Naive B cell (primary cell): ENCODE measurements around the gene RSL24D1. TPM values are rescaled to one million over a fixed set of nuclear protein-coding genes. Genes with fewer than 3 reads are reported as not detected.

Experiments
- ATAC-seq, 2 donors: fragments of 150-1000 bp; cut with Tn5 transposase; 2 replicates each; pipeline ENCODE4 v1.10.0; 2021; ENCODE audit warnings: low read depth in 2 of 2, mild to moderate bottlenecking in 2 of 2, moderate library complexity in 2 of 2
- DNase-seq: peaks from one replicate; pipeline ENCODE4 v3.0.0; 2022
- H3K27ac Mint-ChIP-seq, 6 donors: one replicate each; pipeline ENCODE4 v1.8.0; 2020 to 2022; ENCODE audit warnings: mild to moderate bottlenecking in 6 of 6, mixed read lengths in 6 of 6, moderate library complexity in 5 of 6, inconsistent platforms in 2 of 6
- H3K27me3 Mint-ChIP-seq, 3 donors: one replicate each; pipeline ENCODE4 v1.8.0; 2021 to 2022; ENCODE audit warnings: mixed read lengths in 3 of 3, mild to moderate bottlenecking in 1 of 3
- H3K36me3 Mint-ChIP-seq, 2 donors: one replicate each; pipeline ENCODE4 v1.8.0; 2020 to 2022; ENCODE audit warnings: mixed read lengths in 2 of 2, inconsistent platforms in 1 of 2, mild to moderate bottlenecking in 1 of 2
- H3K4me1 Mint-ChIP-seq, 3 donors: one replicate each; pipeline ENCODE4 v1.8.0; 2020 to 2022; ENCODE audit warnings: mixed read lengths in 3 of 3, inconsistent platforms in 1 of 3, mild to moderate bottlenecking in 1 of 3, moderate library complexity in 1 of 3
- H3K4me3 Mint-ChIP-seq, 8 donors: one replicate each; pipeline ENCODE4 v1.8.0; 2020 to 2022; ENCODE audit warnings: mild to moderate bottlenecking in 8 of 8, mixed read lengths in 8 of 8, moderate library complexity in 8 of 8, inconsistent platforms in 2 of 8
- H3K9me3 Mint-ChIP-seq, 7 donors: one replicate each; pipeline ENCODE4 v1.8.0; 2020 to 2022; ENCODE audit warnings: mixed read lengths in 7 of 7, mild to moderate bottlenecking in 5 of 7, inconsistent platforms in 2 of 7, moderate library complexity in 1 of 7
- polyA plus RNA-seq, 6 donors: library from polyadenylated mRNA; unstranded; fragments of 300-500 nt; fragmentation: Illumina TruSeq; gene quantifications; one replicate each; pipeline ENCODE4 v1.2.3, GENCODE V29; 2021; ENCODE audit warnings: low read depth in 6 of 6

The RSL24D1 gene
- 100 to 1,000 TPM in 4 of 6 donors, 10 to 100 TPM in 2; 82.3 to 114 (median 105) TPM for polyA plus RNA-seq

DNA sequence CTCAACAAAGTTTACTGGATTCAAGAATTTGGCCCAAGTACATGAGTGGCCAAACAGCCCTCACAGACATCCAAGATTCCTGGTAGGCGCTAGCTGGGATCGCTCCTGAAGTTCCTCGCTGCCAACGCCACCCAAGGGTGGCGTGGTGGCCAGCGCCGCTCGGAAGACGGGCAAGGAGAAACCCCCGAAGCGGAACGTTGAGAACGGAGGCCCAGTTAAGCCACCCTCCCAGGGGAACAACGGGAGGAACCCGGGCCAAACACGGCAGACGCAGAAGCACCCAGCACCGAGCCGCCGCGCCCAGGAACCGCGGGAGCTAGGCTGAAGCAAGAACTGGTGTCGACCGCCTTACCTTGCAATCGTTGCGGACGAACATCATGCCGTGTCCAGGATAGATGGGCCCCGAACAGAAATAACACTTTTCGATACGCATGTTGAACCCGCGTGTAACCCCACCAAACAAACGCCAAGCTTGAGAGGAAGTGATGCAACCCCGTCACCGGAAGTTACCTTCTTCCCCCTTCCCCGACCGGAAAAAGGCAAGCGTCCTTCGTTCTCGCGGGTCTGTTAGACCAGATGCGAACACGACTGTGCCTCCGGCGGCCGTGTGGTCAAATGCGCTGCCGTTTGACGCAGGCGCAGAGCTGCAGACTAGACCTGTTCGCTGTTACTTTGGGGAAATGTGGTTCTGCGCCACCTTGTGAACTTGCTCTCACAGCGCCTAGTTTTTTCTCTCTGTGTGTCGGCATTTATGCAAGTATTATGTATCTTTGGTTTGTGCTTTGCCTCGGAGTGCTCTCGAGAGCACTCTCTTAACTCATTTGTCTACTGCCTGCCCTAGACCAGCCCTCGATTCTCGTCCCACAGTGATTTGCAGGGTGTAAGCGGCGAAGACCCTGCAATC lies at the start of gene RSL24D1:
Gene RSL24D1 (minus strand): TSS at position 484 of the 904 bp plus-strand sequence. CDS start 51 bp downstream, at position 433.
- Mint-ChIP-seq H3K36me3 (peaks cover 0 to 15% of the 10 kb centered on the region in 2 donors), H3K9me3 (peaks cover 0 to 5% (median 0%) of the 10 kb centered on the region in 7 donors), H3K4me3 (no peak within 1 kb of the TSS), H3K27ac (no peak within 1 kb of the TSS), H3K27me3 (no peaks in the 10 kb centered on the region), H3K4me1 (peaks cover 0 to 11% (median 6%) of the 10 kb centered on the region in 3 donors)
- DNase-seq (peak; percentile 95), ATAC-seq (peak; percentile 90)

DNA sequence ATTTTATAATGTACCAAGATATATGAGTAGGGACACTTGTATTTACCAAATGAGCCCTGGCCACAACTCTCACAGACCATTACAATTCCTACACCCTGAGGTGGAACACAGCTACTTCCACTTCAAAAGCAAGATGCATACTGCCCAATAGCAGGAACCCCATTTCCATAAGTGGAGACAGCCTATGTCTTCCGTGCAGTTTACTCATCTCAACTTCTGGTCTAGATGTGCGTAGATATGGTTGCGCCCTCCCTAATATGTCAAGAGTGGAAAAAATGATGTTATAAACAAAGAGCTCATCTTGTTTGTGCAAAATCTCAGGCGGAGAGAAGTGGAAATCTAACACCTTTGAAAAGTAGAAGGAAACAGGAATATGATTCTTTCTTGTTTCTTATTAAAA lies 48.3 kb upstream of the RSL24D1 start:
- Mint-ChIP-seq H3K27me3 (no peaks in the 10 kb centered on the region), H3K9me3 (no peaks in the 10 kb centered on the region), H3K4me1 (peaks cover 5 to 18% (median 8%) of the 10 kb centered on the region in 3 donors), H3K27ac (no peak overlapping the region), H3K4me3 (no peak overlapping the region), H3K36me3 (peaks cover 10 to 16% of the 10 kb centered on the region in 2 donors)
- DNase-seq (no peak), ATAC-seq (no peak)

DNA sequence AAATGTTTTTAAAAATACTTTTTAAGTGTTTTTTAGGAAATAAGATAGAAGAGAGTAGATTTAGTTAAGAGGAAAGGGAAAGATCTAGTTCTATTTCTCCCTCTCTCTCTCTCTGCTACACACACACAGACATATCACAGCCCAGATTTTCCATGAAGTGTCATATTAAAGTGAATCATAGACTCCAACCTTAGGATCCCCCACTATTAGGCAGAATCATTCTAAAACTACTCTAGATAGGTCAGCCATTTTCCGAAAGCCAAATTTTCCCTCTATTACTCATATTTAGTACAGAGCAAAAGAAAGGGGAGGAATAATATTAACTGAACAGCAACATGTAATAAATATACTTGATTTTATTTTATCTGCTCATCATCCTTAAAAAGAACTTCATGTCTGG lies 45.1 kb upstream of the RSL24D1 start:
- no peak overlapping the region for H3K4me3 Mint-ChIP-seq
- no peaks in the 10 kb centered on the region for H3K27me3 Mint-ChIP-seq
- H3K27ac Mint-ChIP-seq: peak overlapping the region in 2 of 6 donors; percentile 51 to 80
- DNase-seq: no peak
- no peaks in the 10 kb centered on the region for H3K9me3 Mint-ChIP-seq
- H3K36me3 Mint-ChIP-seq: peaks cover 0 to 7% of the 10 kb centered on the region in 2 donors
- H3K4me1 Mint-ChIP-seq: peaks cover 2 to 19% (median 9%) of the 10 kb centered on the region in 3 donors
- ATAC-seq: no peak

DNA sequence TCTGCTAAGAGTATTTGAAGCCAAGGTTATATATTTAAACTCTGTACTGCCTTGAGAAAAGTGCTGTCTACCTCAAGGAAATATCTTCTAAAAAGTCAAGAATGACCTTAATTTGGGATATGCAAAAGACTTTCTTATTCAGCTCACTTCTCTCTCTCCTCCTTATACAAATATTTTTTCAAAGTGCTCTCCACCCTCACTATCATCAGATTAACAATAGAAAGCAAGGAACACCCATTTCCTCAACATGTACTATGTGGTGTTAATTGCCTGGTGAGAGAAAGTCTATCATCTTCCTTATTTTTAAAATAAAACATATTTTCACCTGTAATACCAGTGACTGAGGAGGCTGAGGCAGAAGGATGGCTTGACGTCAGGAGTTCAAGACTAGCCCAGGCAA lies 44.4 kb upstream of the RSL24D1 start:
- no peak overlapping the region for H3K4me3 Mint-ChIP-seq
- H3K9me3 Mint-ChIP-seq: no peaks in the 10 kb centered on the region
- no peak overlapping the region for H3K27ac Mint-ChIP-seq
- no peak for DNase-seq
- H3K27me3 Mint-ChIP-seq: no peaks in the 10 kb centered on the region
- H3K36me3 Mint-ChIP-seq: peaks cover 0 to 7% of the 10 kb centered on the region in 2 donors
- no peak for ATAC-seq
- H3K4me1 Mint-ChIP-seq: peaks cover 2 to 22% (median 9%) of the 10 kb centered on the region in 3 donors

DNA sequence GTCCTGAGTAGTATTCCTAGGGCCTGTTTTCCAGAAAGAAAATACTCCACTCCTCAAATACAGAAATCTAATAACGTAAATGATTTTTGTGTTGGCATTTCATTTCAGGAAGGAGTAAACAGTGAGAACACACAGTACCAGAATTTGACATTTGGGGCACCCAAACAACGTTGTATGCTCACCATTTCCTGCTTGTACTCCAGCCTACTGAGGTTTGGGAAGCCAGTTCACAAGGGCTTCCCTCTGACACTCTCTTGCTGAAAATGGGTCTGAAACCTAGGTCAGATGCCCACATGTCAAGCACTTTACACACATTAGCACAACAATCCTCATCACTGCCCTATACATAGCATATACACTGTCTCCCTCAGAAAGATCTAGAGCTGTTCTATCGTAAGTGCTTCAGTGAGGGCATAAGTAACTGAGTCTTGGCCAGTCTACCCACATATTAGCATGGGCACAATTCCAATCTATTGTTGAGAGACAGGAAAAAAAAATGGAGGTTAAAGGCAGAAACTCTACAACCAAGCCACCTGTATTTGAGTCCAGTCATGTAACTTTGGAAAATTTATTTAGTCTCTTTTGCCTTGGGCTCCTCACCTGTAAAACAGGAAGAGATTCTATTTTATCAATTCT lies 43.5 kb upstream of the RSL24D1 start:
- H3K4me1 Mint-ChIP-seq: peaks cover 2 to 22% (median 9%) of the 10 kb centered on the region in 3 donors
- no peaks in the 10 kb centered on the region for H3K9me3 Mint-ChIP-seq
- H3K27me3 Mint-ChIP-seq: no peaks in the 10 kb centered on the region
- DNase-seq: no peak
- H3K36me3 Mint-ChIP-seq: peaks cover 0 to 6% of the 10 kb centered on the region in 2 donors
- no peak overlapping the region for H3K4me3 Mint-ChIP-seq
- H3K27ac Mint-ChIP-seq: no peak overlapping the region
- ATAC-seq: no peak

DNA sequence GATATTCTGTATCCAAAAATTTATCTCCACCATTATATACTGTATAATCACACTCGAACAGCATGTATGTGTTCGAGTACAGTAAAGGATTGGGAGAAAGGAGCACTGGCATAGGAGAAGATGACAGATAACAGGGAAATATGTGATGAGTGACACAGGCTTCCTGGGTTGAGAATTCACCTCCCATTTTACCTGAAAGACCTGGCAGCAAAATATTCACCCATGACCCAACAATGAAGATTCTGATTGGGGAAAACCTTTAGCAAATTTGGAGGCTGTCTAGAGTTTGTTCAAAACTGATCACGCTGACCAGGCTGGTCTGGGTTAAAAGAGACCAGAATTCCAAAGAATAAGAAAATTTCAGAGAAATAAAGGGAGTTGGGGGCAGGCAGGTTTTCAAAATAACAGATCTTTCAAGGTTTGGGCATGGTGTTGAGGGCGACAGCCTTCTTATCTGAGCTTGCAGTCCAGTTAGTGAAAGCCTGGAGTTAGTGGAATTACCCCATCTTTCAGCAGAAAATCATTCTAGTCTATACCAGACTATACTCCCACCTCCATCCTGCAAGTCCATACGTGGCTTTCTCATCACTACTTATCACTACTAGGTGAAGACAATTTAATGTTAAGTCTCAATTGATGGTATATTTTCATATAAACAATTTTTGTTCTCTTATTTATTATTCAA lies 42.8 kb upstream of the RSL24D1 start:
- Mint-ChIP-seq H3K36me3 (peaks cover 1 to 4% of the 10 kb centered on the region in 2 donors), H3K27ac (no peak overlapping the region), H3K9me3 (no peaks in the 10 kb centered on the region), H3K4me1 (peaks cover 2 to 22% (median 9%) of the 10 kb centered on the region in 3 donors), H3K27me3 (no peaks in the 10 kb centered on the region), H3K4me3 (no peak overlapping the region)
- ATAC-seq (no peak), DNase-seq (no peak)

DNA sequence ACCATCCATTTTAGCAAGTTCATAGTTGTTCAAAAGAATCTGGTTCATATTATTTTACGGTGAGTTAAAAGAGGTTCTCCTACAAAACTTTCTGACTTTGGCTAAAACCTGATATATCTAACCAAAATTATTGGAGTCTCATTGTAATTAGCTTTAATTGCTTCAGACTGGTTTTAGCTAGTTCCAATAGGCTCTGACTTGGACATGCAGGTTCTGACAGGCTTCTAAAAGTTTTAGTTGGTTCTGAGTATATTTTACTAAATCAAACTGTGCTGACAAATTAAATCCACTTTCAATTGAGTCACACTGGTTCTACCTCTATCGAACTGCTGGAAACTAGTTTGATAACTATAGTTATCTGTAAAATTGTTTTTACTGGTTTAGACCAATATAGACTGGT lies 42.1 kb upstream of the RSL24D1 start:
- no peak overlapping the region for H3K27ac Mint-ChIP-seq
- no peaks in the 10 kb centered on the region for H3K27me3 Mint-ChIP-seq
- H3K9me3 Mint-ChIP-seq: no peaks in the 10 kb centered on the region
- H3K4me3 Mint-ChIP-seq: no peak overlapping the region
- ATAC-seq (no peak), DNase-seq (no peak)
- H3K4me1 Mint-ChIP-seq: peaks cover 2 to 22% (median 9%) of the 10 kb centered on the region in 3 donors
- H3K36me3 Mint-ChIP-seq: peaks cover 8 to 10% of the 10 kb centered on the region in 2 donors

DNA sequence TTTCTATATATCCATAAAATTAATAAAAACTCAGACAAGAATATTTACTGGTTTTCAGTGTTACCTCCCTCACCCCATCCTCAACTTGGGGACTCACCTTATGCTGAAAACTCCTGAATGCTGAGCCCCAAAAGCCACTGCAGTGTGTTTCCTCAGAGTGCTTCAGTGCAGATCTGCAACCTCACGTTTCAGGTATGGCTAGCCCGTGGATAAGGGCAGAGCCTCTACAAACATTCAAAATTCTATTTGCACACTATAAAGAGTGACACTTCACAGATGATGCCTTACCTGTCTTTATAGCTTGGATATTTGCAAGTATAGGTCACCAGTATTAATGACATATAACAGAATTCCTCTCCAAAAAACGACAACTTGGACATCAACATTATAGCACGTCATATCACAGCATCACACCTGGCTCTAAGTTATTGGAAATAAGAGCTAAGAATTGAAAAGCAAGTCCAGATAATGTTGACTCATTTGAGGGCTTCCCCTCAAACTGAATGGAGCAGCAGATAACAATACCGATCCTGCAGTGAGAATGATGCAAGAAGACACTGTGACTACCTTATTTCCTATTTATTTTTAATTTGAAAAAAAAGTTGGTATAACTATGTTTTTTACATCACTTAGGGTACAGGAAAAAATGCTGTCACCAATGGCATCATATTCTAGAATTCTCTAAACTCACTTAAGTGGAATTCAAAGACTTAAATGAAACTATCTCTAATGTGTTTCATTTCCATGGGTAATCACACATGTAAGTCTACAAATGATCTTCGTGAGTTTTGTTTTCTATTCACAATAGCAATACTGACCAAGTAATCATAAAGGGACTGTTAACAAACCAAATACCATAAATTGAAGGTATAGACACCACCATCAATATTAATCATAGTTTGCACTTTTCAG lies 40.7 kb upstream of the RSL24D1 start:
- Mint-ChIP-seq H3K27me3 (no peaks in the 10 kb centered on the region), H3K27ac (no peak overlapping the region), H3K36me3 (peaks cover 8 to 10% of the 10 kb centered on the region in 2 donors), H3K9me3 (no peaks in the 10 kb centered on the region), H3K4me3 (no peak overlapping the region), H3K4me1 (peaks cover 2 to 22% (median 9%) of the 10 kb centered on the region in 3 donors)
- no peak for ATAC-seq
- DNase-seq: no peak

DNA sequence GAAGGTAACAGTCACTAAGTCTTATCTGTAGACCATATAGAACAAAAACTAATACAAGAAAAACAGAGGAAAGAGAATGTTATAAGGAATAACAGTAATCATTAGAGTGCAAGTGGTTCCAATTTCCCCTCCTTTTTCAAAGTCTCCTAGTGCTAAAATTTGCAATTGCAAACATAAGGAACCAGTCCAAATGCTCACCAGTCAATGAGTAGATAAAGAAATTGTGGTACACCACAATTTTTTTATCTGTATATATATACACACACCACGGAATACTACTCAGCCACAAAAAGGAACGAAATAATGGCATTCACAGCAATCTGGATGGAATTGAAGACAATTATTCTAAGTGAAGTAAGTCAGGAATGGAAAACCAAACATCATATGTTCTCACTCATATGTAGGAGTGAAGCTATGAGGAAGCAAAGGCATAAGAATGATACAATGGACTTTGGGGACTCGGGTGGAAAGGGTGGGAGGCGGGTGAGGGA lies 38.9 kb upstream of the RSL24D1 start:
- no peak for DNase-seq
- Mint-ChIP-seq H3K4me1 (peaks cover 0 to 12% (median 9%) of the 10 kb centered on the region in 3 donors), H3K9me3 (no peaks in the 10 kb centered on the region), H3K27ac (peak overlapping the region in 1 of 6 donors; percentile 66), H3K36me3 (peaks cover 8 to 19% of the 10 kb centered on the region in 2 donors), H3K4me3 (no peak overlapping the region), H3K27me3 (no peaks in the 10 kb centered on the region)
- no peak for ATAC-seq

DNA sequence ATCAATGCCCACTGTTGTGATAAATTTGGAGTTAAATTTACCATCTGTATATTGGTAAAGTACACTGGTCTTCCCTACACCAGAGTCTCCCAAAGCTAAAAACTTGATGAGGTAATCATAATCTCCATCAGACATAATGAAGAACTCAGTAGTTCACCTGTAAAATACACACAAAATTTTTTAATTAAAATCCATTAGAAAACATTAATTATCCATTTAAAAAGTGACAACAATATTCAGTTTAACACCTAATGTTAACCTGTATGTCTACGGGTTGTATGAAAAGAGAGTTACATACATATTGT lies 38.0 kb upstream of the RSL24D1 start:
- peaks cover 0 to 20% (median 8%) of the 10 kb centered on the region in 3 donors for H3K4me1 Mint-ChIP-seq
- ATAC-seq (no peak), DNase-seq (no peak)
- H3K4me3 Mint-ChIP-seq: no peak overlapping the region
- H3K27me3 Mint-ChIP-seq: no peaks in the 10 kb centered on the region
- H3K27ac Mint-ChIP-seq: no peak overlapping the region
- peaks cover 8 to 19% of the 10 kb centered on the region in 2 donors for H3K36me3 Mint-ChIP-seq
- no peaks in the 10 kb centered on the region for H3K9me3 Mint-ChIP-seq

DNA sequence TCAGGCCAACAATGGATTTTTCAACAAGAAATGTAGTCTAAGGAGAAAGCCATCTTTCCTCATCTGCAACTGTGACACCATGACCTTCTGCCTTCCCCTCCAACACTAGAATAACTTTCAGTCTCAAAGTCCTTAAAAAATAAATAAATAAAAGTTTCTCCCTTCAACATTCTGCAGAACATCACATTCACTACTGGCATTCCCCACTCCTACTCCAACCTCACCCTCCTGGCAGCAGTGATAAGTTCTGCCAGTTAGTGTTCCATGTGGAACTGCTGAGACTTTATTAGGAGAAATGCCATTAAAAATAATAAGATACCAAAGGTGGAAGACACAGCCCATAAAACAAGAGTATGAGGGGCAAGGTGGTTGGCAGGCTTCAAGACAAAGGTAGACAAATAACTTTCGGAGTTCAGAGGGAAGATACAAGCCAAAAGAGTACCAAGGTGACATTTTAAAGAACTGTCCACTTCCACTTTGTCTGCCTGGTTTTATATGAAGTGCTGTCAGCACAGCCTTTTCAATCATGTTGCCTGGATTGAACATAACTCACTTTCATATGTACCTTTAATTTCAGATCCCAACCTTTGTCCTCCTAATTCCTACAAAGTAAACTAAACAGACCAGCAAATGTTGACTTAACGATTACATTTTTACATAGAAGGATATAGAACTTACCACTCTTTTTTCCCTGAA lies 37.5 kb upstream of the RSL24D1 start:
- ATAC-seq: no peak
- Mint-ChIP-seq H3K9me3 (no peaks in the 10 kb centered on the region), H3K4me1 (peaks cover 0 to 20% (median 3%) of the 10 kb centered on the region in 3 donors), H3K36me3 (peaks cover 8 to 19% of the 10 kb centered on the region in 2 donors), H3K27ac (peak overlapping the region in 2 of 6 donors; percentile 7), H3K27me3 (no peaks in the 10 kb centered on the region), H3K4me3 (no peak overlapping the region)
- no peak for DNase-seq

DNA sequence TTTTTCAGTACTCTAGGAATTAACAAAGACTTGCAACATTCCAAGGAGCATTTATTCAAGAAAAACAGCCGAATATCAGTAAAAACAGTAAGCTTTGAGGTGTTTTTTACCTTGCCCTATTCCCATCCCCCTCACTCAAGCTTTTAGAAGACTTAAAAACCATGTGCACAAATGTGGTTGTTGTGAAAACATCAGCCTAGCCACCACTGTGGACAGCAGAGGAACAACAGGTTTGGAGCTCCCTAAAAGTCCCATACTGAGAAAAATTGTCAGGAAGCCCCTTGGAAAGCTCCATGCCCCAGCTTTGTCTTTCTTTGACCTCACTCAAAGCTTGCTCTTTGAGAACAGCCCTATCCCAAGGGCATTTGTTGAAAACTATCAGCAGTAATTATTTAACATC lies 34.7 kb upstream of the RSL24D1 start:
- Mint-ChIP-seq H3K4me3 (no peak overlapping the region), H3K36me3 (peaks cover 8 to 24% of the 10 kb centered on the region in 2 donors), H3K9me3 (no peaks in the 10 kb centered on the region), H3K4me1 (peaks cover 0 to 9% (median 0%) of the 10 kb centered on the region in 3 donors), H3K27ac (no peak overlapping the region), H3K27me3 (no peaks in the 10 kb centered on the region)
- DNase-seq (no peak), ATAC-seq (no peak)
